ENCODE data around the gene MACROH2A1.

MACROH2A1 gene

DNA sequence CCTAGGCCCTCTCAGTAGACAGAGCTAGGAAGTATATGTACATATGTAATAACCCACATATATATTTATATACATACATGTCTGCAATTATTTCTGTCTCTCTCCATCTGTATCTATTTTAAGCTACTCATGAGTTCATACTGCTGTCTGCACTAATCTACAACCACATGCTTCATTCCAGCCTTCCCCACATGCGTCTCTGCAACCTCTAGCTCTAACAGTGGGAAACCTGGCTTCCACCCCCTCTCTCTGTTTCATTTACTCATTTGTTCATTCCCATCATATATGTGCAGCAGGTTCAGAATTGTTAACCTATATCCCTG, 24.8 kb upstream of the MACROH2A1 start:
- H3K4me1 ChIP-seq (ENCODE audit: control insufficient read depth, insufficient read depth, low read length): no peaks in the 10 kb centered on the region
- H3K27ac ChIP-seq (ENCODE audit: low read length): no peak overlapping the region
- no peak overlapping the region for H3K9ac ChIP-seq (ENCODE audit: low read length in 2 of 2)
- H3K9me3 ChIP-seq (ENCODE audit: control insufficient read depth in 2 of 2, low read length in 2 of 2): peaks cover 7 to 9% of the 10 kb centered on the region in 2 donors
- no peak overlapping the region for H3K4me3 ChIP-seq (ENCODE audit: low read length in 2 of 2)
- H3K36me3 ChIP-seq (ENCODE audit: control insufficient read depth in 2 of 2, insufficient read depth in 2 of 2, low read length in 2 of 2): no peaks in the 10 kb centered on the region
- H3K27me3 ChIP-seq (ENCODE audit: control insufficient read depth in 1 of 2, insufficient read depth in 2 of 2, low read length in 2 of 2): no peaks in the 10 kb centered on the region

DNA sequence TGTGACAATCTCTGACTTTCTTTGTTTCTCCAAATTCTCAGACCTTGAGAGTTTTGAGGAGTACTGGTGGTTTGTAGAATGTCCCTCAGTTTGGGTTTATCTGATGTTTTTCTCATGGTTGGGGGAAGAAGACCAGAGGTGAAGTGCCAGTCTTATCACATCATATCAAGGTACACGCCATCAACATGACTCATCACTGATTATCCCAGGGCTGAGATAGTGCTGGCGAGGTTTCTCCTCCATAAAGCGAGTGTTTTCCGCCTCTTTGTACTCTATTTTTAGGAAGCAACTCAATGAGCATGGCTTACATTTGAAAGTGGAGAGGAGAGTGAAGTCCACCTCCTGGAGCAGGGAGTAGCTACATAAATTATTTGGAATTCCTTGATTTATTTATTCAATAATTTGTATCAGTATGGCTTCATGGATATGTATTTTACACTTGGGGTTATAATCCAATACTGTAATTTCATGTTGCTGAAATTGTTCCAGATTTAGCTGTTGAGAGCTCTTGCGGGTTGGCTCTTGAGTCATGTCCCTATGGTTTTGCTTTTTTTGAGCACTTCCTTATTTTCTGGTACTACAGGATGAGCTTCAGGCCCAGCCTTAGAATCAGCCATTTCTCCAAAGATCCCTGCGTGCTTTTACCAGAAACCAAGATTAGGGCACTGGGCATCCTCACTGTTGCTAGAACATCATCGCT, 24.3 kb upstream of the MACROH2A1 start:
- H3K4me1 ChIP-seq (ENCODE audit: control insufficient read depth, insufficient read depth, low read length): no peaks in the 10 kb centered on the region
- H3K4me3 ChIP-seq (ENCODE audit: low read length in 2 of 2): no peak overlapping the region
- no peak overlapping the region for H3K9ac ChIP-seq (ENCODE audit: low read length in 2 of 2)
- H3K27ac ChIP-seq (ENCODE audit: low read length): no peak overlapping the region
- no peaks in the 10 kb centered on the region for H3K27me3 ChIP-seq (ENCODE audit: control insufficient read depth in 1 of 2, insufficient read depth in 2 of 2, low read length in 2 of 2)
- peaks cover 4 to 7% of the 10 kb centered on the region in 2 donors for H3K9me3 ChIP-seq (ENCODE audit: control insufficient read depth in 2 of 2, low read length in 2 of 2)
- H3K36me3 ChIP-seq (ENCODE audit: control insufficient read depth in 2 of 2, insufficient read depth in 2 of 2, low read length in 2 of 2): no peaks in the 10 kb centered on the region

DNA sequence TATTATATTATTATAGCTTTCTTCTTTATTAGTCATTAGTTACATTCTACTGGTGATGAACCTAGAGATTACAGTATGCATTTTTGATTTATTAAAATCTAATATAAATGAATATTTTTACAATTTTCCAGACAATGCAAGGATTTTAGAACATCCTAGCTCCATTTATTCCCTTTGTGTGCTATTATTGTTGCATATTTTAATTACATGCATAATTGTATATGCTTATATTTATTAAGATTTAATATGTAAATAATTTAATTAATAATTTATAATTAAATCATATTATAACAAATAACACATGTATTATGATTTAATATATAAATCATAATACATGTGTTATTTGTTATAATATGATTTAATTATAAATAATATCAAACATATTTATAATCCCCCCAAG, 23.4 kb upstream of the MACROH2A1 start:
- Histone ChIP-seq H3K27ac (ENCODE audit: low read length) (no peak overlapping the region), H3K4me3 (ENCODE audit: low read length in 2 of 2) (no peak overlapping the region), H3K36me3 (ENCODE audit: control insufficient read depth in 2 of 2, insufficient read depth in 2 of 2, low read length in 2 of 2) (no peaks in the 10 kb centered on the region), H3K4me1 (ENCODE audit: control insufficient read depth, insufficient read depth, low read length) (no peaks in the 10 kb centered on the region), H3K9ac (ENCODE audit: low read length in 2 of 2) (no peak overlapping the region), H3K27me3 (ENCODE audit: control insufficient read depth in 1 of 2, insufficient read depth in 2 of 2, low read length in 2 of 2) (no peaks in the 10 kb centered on the region), H3K9me3 (ENCODE audit: control insufficient read depth in 2 of 2, low read length in 2 of 2) (peaks cover 4 to 7% of the 10 kb centered on the region in 2 donors)

DNA sequence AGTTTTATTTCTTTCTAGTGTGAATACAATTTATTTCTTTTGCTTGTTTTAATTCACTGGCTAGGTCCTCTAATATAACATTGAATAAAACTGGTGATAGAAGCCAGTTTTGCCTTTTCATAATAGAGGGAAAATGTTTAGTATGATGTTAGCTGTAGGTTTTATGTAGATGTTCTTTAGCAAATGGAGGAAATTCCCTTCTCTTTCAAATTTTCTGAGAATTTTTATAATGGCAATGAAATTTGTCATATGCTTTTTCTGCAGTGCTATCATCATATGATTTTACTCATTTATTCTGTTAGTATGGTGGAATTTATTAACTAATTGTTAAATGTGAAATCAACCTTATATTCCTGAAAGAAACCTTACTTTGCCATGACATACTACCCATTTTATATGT, 18.1 kb upstream of the MACROH2A1 start:
- Histone ChIP-seq H3K27ac (ENCODE audit: low read length) (no peak overlapping the region), H3K4me1 (ENCODE audit: control insufficient read depth, insufficient read depth, low read length) (no peaks in the 10 kb centered on the region), H3K36me3 (ENCODE audit: control insufficient read depth in 2 of 2, insufficient read depth in 2 of 2, low read length in 2 of 2) (no peaks in the 10 kb centered on the region), H3K9ac (ENCODE audit: low read length in 2 of 2) (no peak overlapping the region), H3K4me3 (ENCODE audit: low read length in 2 of 2) (no peak overlapping the region), H3K27me3 (ENCODE audit: control insufficient read depth in 1 of 2, insufficient read depth in 2 of 2, low read length in 2 of 2) (no peaks in the 10 kb centered on the region), H3K9me3 (ENCODE audit: control insufficient read depth in 2 of 2, low read length in 2 of 2) (peaks cover 4 to 7% of the 10 kb centered on the region in 2 donors)

DNA sequence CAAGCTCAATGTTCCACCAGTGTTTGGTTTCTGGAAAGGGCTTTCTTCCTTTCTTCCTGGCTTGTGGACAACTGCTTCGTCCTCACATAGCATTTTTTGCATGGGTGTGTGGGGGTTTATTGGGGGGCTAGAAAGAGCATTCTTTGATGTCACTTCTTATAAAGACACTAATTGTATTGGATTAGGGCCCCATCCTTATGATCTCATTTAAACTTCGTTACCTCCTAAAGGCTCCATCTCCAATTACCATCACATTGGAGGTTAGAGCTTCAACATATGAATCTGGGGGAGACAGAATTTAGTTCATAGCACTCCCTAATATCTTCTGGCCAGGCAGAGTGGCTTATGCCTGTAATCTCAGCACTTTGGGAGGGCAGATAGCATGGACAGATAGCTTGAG, 6.1 kb upstream of the MACROH2A1 start:
- H3K9me3 ChIP-seq (ENCODE audit: control insufficient read depth in 2 of 2, low read length in 2 of 2): no peaks in the 10 kb centered on the region
- H3K9ac ChIP-seq (ENCODE audit: low read length in 2 of 2): no peak overlapping the region
- no peak overlapping the region for H3K4me3 ChIP-seq (ENCODE audit: low read length in 2 of 2)
- no peak overlapping the region for H3K27ac ChIP-seq (ENCODE audit: low read length)
- H3K4me1 ChIP-seq (ENCODE audit: control insufficient read depth, insufficient read depth, low read length): peaks cover 2% of the 10 kb centered on the region
- H3K36me3 ChIP-seq (ENCODE audit: control insufficient read depth in 2 of 2, insufficient read depth in 2 of 2, low read length in 2 of 2): no peaks in the 10 kb centered on the region
- no peaks in the 10 kb centered on the region for H3K27me3 ChIP-seq (ENCODE audit: control insufficient read depth in 1 of 2, insufficient read depth in 2 of 2, low read length in 2 of 2)

DNA sequence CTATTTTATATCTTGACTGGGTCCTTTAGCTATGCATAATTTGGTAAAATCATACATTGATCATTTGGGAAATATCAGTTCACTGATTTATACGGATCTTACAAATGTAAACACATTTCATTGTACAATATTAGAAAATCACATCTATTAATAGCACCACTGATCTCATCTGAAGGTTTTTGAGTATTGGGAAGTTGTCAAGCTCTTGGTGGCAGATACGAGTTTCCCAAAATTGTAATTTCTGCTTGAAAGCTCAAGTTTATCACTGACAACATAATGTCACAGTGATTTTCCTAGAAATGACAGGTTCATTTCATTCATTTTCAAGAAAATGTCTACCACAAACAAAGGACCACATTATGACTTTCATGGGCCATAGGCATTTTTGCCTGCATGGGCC, 3.0 kb upstream of the MACROH2A1 start:
- no peaks in the 10 kb centered on the region for H3K36me3 ChIP-seq (ENCODE audit: control insufficient read depth in 2 of 2, insufficient read depth in 2 of 2, low read length in 2 of 2)
- H3K4me3 ChIP-seq (ENCODE audit: low read length in 2 of 2): no peak overlapping the region
- H3K27me3 ChIP-seq (ENCODE audit: control insufficient read depth in 1 of 2, insufficient read depth in 2 of 2, low read length in 2 of 2): no peaks in the 10 kb centered on the region
- no peak overlapping the region for H3K9ac ChIP-seq (ENCODE audit: low read length in 2 of 2)
- H3K27ac ChIP-seq (ENCODE audit: low read length): no peak overlapping the region
- H3K9me3 ChIP-seq (ENCODE audit: control insufficient read depth in 2 of 2, low read length in 2 of 2): no peaks in the 10 kb centered on the region
- H3K4me1 ChIP-seq (ENCODE audit: control insufficient read depth, insufficient read depth, low read length): peaks cover 17% of the 10 kb centered on the region

DNA sequence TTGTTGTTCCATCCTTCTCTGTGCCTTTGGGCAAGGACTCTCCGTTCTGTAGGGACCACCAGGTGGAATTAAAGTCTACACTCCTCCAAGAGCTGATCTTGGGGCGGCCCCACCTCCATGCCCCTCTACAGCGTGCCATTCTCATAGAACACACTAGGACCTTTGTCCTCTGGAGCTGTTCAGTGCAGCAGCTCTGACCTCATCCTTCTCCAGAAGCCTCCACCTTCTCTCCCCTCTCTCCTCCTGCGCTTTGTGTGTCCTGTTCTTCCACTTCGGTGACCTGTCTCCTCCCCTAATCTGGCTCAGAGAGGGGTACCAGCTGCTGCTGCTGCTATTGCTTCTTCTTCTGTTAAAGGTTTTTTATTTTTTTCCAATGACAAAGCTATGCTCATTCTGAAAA, 1.8 kb upstream of the MACROH2A1 start:
- H3K4me1 ChIP-seq (ENCODE audit: control insufficient read depth, insufficient read depth, low read length): peaks cover 26% of the 10 kb centered on the region
- no peak overlapping the region for H3K9ac ChIP-seq (ENCODE audit: low read length in 2 of 2)
- no peak overlapping the region for H3K27ac ChIP-seq (ENCODE audit: low read length)
- no peak overlapping the region for H3K4me3 ChIP-seq (ENCODE audit: low read length in 2 of 2)
- no peaks in the 10 kb centered on the region for H3K36me3 ChIP-seq (ENCODE audit: control insufficient read depth in 2 of 2, insufficient read depth in 2 of 2, low read length in 2 of 2)
- no peaks in the 10 kb centered on the region for H3K27me3 ChIP-seq (ENCODE audit: control insufficient read depth in 1 of 2, insufficient read depth in 2 of 2, low read length in 2 of 2)
- H3K9me3 ChIP-seq (ENCODE audit: control insufficient read depth in 2 of 2, low read length in 2 of 2): no peaks in the 10 kb centered on the region

DNA sequence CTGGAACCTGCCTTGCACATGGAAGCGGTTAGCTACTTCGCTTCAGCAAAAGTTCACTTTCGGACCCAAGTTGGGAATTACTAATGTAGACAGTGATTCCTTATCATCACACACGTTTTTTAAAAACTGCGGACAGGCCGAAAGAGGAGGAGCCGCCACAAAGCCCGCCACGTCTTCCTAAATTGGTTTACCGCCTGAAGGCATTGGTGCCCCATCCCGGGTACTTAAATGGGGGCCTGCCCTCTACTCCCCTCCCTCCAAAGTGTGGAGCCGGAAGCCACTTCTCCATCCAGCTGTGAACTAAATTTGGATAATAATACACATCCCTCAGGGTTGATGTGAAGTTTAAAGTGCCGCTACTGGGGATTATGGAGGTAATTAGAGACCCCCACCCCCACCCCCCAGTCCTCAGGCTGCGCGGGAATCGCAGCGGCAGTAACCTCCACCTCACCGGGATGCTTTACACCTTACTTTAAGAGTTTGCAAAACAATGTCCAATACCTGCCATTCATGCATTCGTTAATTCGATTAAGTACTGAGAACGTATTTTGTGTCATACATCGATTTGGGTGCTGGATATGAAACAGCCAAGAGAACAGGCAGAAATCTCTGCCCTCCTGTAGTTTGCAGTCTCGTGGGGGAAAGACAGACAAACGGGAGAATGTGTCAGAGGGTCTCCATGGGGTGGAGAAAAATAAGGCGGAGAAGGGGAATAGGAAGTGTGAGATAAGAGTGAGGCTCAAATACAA, 937 bp upstream of the MACROH2A1 start:
- Histone ChIP-seq H3K9ac (ENCODE audit: low read length in 2 of 2) (peak overlapping the region; percentile 93), H3K4me3 (ENCODE audit: low read length in 2 of 2) (peak overlapping the region; percentile 49 to 96), H3K36me3 (ENCODE audit: control insufficient read depth in 2 of 2, insufficient read depth in 2 of 2, low read length in 2 of 2) (no peaks in the 10 kb centered on the region), H3K4me1 (ENCODE audit: control insufficient read depth, insufficient read depth, low read length) (peaks cover 32% of the 10 kb centered on the region), H3K27ac (ENCODE audit: low read length) (peak overlapping the region; percentile 84), H3K9me3 (ENCODE audit: control insufficient read depth in 2 of 2, low read length in 2 of 2) (no peaks in the 10 kb centered on the region), H3K27me3 (ENCODE audit: control insufficient read depth in 1 of 2, insufficient read depth in 2 of 2, low read length in 2 of 2) (no peaks in the 10 kb centered on the region)

DNA sequence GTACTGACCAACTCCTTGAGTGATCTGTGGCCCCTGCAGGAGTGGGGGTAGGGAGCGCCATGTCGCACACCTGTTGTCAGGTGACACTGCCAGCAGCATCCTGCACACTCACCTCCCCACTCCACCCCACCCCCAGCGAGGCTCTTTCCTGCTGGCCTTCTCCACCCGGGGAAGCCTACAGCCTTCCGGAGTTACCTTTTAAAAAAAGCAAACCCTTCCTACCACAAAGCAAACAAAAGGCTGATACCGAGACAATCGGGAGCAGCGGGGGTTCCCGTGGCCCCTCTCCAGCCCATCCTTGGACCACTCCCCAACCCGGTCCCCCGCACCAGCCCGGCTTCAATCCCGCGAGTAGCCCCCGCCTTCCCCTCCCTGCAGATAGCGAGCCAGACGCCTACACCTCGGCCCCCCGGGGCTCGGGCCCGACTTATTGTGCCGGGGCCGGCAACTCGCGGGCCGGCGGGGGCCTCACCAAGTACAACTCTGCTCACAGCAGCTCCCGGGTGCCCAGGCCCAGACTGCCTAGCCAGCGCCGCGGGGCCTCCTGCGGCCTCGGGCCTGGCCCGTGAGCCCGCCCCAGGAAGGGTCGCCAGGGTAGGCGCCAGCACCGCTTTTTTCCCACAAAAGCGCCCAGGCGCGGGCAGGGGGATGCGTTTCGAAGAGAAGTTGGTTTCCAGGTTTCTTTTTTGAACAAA, 724 bp downstream of the MACROH2A1 start:
- Histone ChIP-seq H3K36me3 (ENCODE audit: control insufficient read depth in 2 of 2, insufficient read depth in 2 of 2, low read length in 2 of 2) (no peaks in the 10 kb centered on the region), H3K27ac (ENCODE audit: low read length) (no peak overlapping the region), H3K27me3 (ENCODE audit: control insufficient read depth in 1 of 2, insufficient read depth in 2 of 2, low read length in 2 of 2) (no peaks in the 10 kb centered on the region), H3K4me1 (ENCODE audit: control insufficient read depth, insufficient read depth, low read length) (peaks cover 43% of the 10 kb centered on the region), H3K4me3 (ENCODE audit: low read length in 2 of 2) (peak overlapping the region; percentile 68 to 96), H3K9ac (ENCODE audit: low read length in 2 of 2) (peak overlapping the region; percentile 81 to 93), H3K9me3 (ENCODE audit: control insufficient read depth in 2 of 2, low read length in 2 of 2) (no peaks in the 10 kb centered on the region)

DNA sequence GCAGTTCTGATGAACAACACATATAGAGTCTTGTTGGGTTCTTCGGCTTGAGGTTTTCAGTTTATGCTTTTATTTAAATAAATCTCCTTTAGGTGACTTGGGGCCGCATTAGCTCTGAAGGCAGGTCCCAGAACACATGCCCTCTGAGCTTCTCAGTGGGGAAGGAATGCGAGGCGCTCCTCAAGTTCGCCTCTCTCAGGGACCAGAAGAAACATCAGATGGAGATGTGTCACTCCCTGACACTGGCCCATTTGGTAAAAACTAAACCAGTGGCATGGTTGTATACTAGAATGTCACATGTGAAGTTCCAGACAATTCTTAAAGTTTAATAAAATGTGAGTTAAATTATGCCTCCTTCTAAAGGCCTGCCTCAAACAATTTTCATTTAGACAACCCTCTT, 1.9 kb downstream of the MACROH2A1 start:
- no peak overlapping the region for H3K27ac ChIP-seq (ENCODE audit: low read length)
- no peaks in the 10 kb centered on the region for H3K27me3 ChIP-seq (ENCODE audit: control insufficient read depth in 1 of 2, insufficient read depth in 2 of 2, low read length in 2 of 2)
- no peaks in the 10 kb centered on the region for H3K9me3 ChIP-seq (ENCODE audit: control insufficient read depth in 2 of 2, low read length in 2 of 2)
- peaks cover 43% of the 10 kb centered on the region for H3K4me1 ChIP-seq (ENCODE audit: control insufficient read depth, insufficient read depth, low read length)
- peaks cover 0 to 4% of the 10 kb centered on the region in 2 donors for H3K36me3 ChIP-seq (ENCODE audit: control insufficient read depth in 2 of 2, insufficient read depth in 2 of 2, low read length in 2 of 2)
- H3K4me3 ChIP-seq (ENCODE audit: low read length in 2 of 2): no peak overlapping the region
- H3K9ac ChIP-seq (ENCODE audit: low read length in 2 of 2): peak overlapping the region in 1 of 2 donors; percentile 93
